Neural progenitor cell (in vitro differentiated cells): Measurements from ENCODE around the gene CDH13. TPM values are rescaled to one million over a fixed set of nuclear protein-coding genes. Genes with fewer than 3 reads are reported as not detected.

Experiments
- DNase-seq: peaks from one replicate; pipeline ENCODE4 v3.0.0-alpha.2; 2016; ENCODE audit warnings: low spot score
- H2AFZ ChIP-seq: fragments of 200-600 bp; sonication (generic); replicated peaks from 2 replicates; pipeline ENCODE4 v1.6.1; 2016; ENCODE audit warnings: antibody characterized with exemption
- H3F3A ChIP-seq: fragments of 200-600 bp; sonication (generic); 2 replicates; pipeline ENCODE4 v1.6.1; 2016; ENCODE audit warnings: antibody characterized with exemption, low read depth
- H3K27ac ChIP-seq: fragments of 200-600 bp; sonication (generic); 2 replicates; pipeline ENCODE4 v1.5.1; 2016; ENCODE audit warnings: mild to moderate bottlenecking
- H3K27me3 ChIP-seq: fragments of 200-600 bp; sonication (generic); 2 replicates; pipeline ENCODE4 v1.6.1; 2016; ENCODE audit warnings: mild to moderate bottlenecking, moderate library complexity
- H3K36me3 ChIP-seq: fragments of 200-600 bp; sonication (generic); 2 replicates; pipeline ENCODE4 v1.5.1; 2016
- H3K4me1 ChIP-seq: fragments of 200-600 bp; sonication (generic); 2 replicates; pipeline ENCODE4 v1.6.1; 2016; ENCODE audit warnings: mixed run types
- H3K4me2 ChIP-seq: fragments of 200-600 bp; sonication (generic); 2 replicates; pipeline ENCODE4 v1.6.1; 2016
- H3K4me3 ChIP-seq: fragments of 200-600 bp; sonication (generic); 2 replicates; pipeline ENCODE4 v1.5.1; 2016
- H3K79me2 ChIP-seq: fragments of 200-600 bp; sonication (generic); 2 replicates; pipeline ENCODE4 v1.6.1; 2016; ENCODE audit warnings: low read depth
- H3K9ac ChIP-seq: fragments of 200-600 bp; sonication (generic); 2 replicates; pipeline ENCODE4 v1.6.1; 2016
- H3K9me3 ChIP-seq: fragments of 200-600 bp; sonication (generic); 2 replicates; pipeline ENCODE4 v1.5.1; 2016; ENCODE audit warnings: low read depth
- H4K20me1 ChIP-seq: fragments of 200-600 bp; sonication (generic); 2 replicates; pipeline ENCODE4 v1.6.1; 2016; ENCODE audit warnings: low read depth
- H3K27ac Mint-ChIP-seq: 3 replicates; pipeline ENCODE4 v1.8.0; 2021; ENCODE audit warnings: mixed read lengths
- H3K27me3 Mint-ChIP-seq: 2 replicates; pipeline ENCODE4 v1.8.0; 2022; ENCODE audit warnings: low read depth, mild to moderate bottlenecking, inconsistent platforms, moderate library complexity, mixed read lengths; ENCODE audit not compliant: insufficient read depth
- H3K36me3 Mint-ChIP-seq: 3 replicates; pipeline ENCODE4 v1.8.0; 2021; ENCODE audit warnings: mixed read lengths
- H3K4me1 Mint-ChIP-seq: 3 replicates; pipeline ENCODE4 v1.8.0; 2021; ENCODE audit warnings: mixed read lengths
- H3K4me3 Mint-ChIP-seq: 3 replicates; pipeline ENCODE4 v1.8.0; 2021; ENCODE audit warnings: mild to moderate bottlenecking, moderate library complexity, mixed read lengths
- H3K9me3 Mint-ChIP-seq: 3 replicates; pipeline ENCODE4 v1.8.0; 2020; ENCODE audit warnings: mixed read lengths
- CTCF ChIP-seq: fragments of 200-600 bp; sonication (generic); IDR thresholded peaks from 2 replicates; pipeline ENCODE4 v1.5.1; 2017; ENCODE audit warnings: antibody characterized with exemption, mild to moderate bottlenecking
- EZH2 ChIP-seq: fragments of 200-600 bp; sonication (generic); IDR thresholded peaks from 2 replicates; pipeline ENCODE4 v1.6.1; 2017; ENCODE audit warnings: antibody characterized with exemption, mild to moderate bottlenecking, moderate library complexity
- EZH2phosphoT487 ChIP-seq: fragments of 200-600 bp; sonication (generic); IDR thresholded peaks from 2 replicates; pipeline ENCODE4 v1.6.1; 2017; ENCODE audit warnings: antibody characterized with exemption
- total RNA-seq: library from RNA; depleted of rRNA; stranded (reverse); fragments of >200 nt; gene quantifications from 2 replicates; pipeline ENCODE4 v1.2.3, GENCODE V29; 2015; ENCODE audit warnings: low replicate concordance

The CDH13 gene
- total RNA-seq, 1 donor from 2014 or later, result 3.0 TPM

GRCh38 chr16:83806036-83806435, 1179.3 kb downstream of the CDH13 start:
- no peak for DNase-seq
- H3K4me1 Mint-ChIP-seq, result peaks cover 25% of the 10 kb centered on the region
- Histone ChIP-seq H3F3A (no peaks in the 10 kb centered on the region), H3K4me2 (no peak overlapping the region), H3K27ac (no peak overlapping the region), H4K20me1 (peaks cover 10% of the 10 kb centered on the region), H3K27me3 (no peaks in the 10 kb centered on the region), H3K4me3 (no peak overlapping the region), H3K36me3 (peaks cover 10% of the 10 kb centered on the region), H2AFZ (no peak overlapping the region), H3K4me1 (peaks cover 4% of the 10 kb centered on the region), H3K79me2 (peaks cover 30% of the 10 kb centered on the region), H3K9ac (no peak overlapping the region), H3K9me3 (no peaks in the 10 kb centered on the region)
- peaks cover 10% of the 10 kb centered on the region for H3K27me3 Mint-ChIP-seq
- H3K36me3 Mint-ChIP-seq, result peaks cover 11% of the 10 kb centered on the region
- H3K27ac Mint-ChIP-seq, result no peak overlapping the region
- peak overlapping the region; percentile 22 for H3K4me3 Mint-ChIP-seq
- TF ChIP-seq EZH2phosphoT487 (no peak), CTCF (no peak), EZH2 (no peak)
- peaks cover 4% of the 10 kb centered on the region for H3K9me3 Mint-ChIP-seq

- Mint-ChIP-seq H3K36me3 (peaks cover 17% of the 10 kb centered on the region), H3K27me3 (peaks cover 10% of the 10 kb centered on the region), H3K9me3 (peaks cover 4% of the 10 kb centered on the region), H3K27ac (no peak overlapping the region), H3K4me1 (peaks cover 26% of the 10 kb centered on the region), H3K4me3 (peak overlapping the region; percentile 97)
- peaks cover 37% of the 10 kb centered on the region for H3K79me2 ChIP-seq
- no peaks in the 10 kb centered on the region for H3K27me3 ChIP-seq
- H3K36me3 ChIP-seq, result peaks cover 12% of the 10 kb centered on the region
- H3F3A ChIP-seq, result peaks cover 3% of the 10 kb centered on the region
- H3K9ac ChIP-seq, result no peak overlapping the region
- TF ChIP-seq CTCF (no peak), EZH2 (no peak), EZH2phosphoT487 (no peak)
- H3K4me2 ChIP-seq, result no peak overlapping the region
- peaks cover 10% of the 10 kb centered on the region for H4K20me1 ChIP-seq
- H3K4me3 ChIP-seq, result no peak overlapping the region
- no peaks in the 10 kb centered on the region for H3K9me3 ChIP-seq
- H2AFZ ChIP-seq, result no peak overlapping the region
- no peak overlapping the region for H3K27ac ChIP-seq
- DNase-seq, result no peak
- peaks cover 4% of the 10 kb centered on the region for H3K4me1 ChIP-seq
Observed at GRCh38 chr16:83806731-83807130, 1180.0 kb downstream of the CDH13 start.

GRCh38 chr16:83807327-83807709, 1180.5 kb downstream of the CDH13 start:
- no peaks in the 10 kb centered on the region for H3K9me3 ChIP-seq
- peaks cover 3% of the 10 kb centered on the region for H3F3A ChIP-seq
- Mint-ChIP-seq H3K27me3 (peaks cover 10% of the 10 kb centered on the region), H3K4me3 (peak overlapping the region; percentile 97), H3K4me1 (peaks cover 26% of the 10 kb centered on the region), H3K36me3 (peaks cover 19% of the 10 kb centered on the region), H3K27ac (peak overlapping the region; percentile 85), H3K9me3 (peaks cover 4% of the 10 kb centered on the region)
- H2AFZ ChIP-seq, result peak overlapping the region; percentile 80
- H4K20me1 ChIP-seq, result peaks cover 10% of the 10 kb centered on the region
- H3K4me2 ChIP-seq, result peak overlapping the region; percentile 95
- TF ChIP-seq CTCF, result no peak
- no peak for TF ChIP-seq EZH2
- TF ChIP-seq EZH2phosphoT487, result no peak
- H3K27me3 ChIP-seq, result no peaks in the 10 kb centered on the region
- H3K9ac ChIP-seq, result no peak overlapping the region
- peaks cover 40% of the 10 kb centered on the region for H3K79me2 ChIP-seq
- peak overlapping the region; percentile 86 for H3K4me3 ChIP-seq
- DNase-seq, result no peak
- H3K4me1 ChIP-seq, result peaks cover 4% of the 10 kb centered on the region
- no peak overlapping the region for H3K27ac ChIP-seq
- peaks cover 12% of the 10 kb centered on the region for H3K36me3 ChIP-seq
